ENCODE measurements around the gene N4BP3.

N4BP3 gene

DNA sequence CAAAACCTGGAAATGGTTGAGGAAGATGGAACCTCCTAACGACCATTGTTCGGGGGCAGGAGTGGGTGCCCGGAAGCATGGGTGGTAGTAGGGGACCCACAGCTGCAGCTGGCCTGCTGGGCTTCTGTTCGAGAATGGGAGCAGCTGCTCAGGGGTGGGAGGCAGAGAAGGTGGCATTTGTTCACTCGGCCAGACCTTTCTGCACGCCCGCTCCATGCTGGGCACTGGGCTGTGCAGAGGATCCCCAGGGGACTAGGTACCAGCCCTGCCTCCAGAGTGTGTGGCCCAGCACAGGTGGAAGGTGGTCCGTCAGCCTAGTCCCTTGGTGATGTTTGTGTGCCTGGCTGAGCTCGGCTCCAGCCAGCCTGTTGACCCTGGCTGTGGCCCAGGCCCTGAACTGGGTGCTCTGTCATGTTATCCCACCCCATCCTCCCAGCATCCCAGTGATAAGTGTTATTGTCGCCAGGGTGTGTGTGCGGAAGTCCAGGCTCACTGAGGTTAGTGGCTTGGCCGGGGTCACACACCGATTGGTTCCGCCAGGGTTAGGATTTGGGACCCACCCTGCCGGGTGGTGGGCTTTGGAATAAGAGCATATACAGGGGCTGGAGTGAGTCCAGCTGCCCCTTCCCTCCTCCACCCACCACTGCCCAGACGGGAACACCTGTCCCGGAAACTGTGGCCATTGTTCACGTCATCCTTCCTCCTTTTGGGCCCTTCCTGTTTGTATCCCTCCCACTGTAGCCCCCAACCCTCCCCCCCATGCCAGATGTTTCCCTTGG lies 4.8 kb downstream of the N4BP3 start:
- TF ChIP-seq, protein P1, sequence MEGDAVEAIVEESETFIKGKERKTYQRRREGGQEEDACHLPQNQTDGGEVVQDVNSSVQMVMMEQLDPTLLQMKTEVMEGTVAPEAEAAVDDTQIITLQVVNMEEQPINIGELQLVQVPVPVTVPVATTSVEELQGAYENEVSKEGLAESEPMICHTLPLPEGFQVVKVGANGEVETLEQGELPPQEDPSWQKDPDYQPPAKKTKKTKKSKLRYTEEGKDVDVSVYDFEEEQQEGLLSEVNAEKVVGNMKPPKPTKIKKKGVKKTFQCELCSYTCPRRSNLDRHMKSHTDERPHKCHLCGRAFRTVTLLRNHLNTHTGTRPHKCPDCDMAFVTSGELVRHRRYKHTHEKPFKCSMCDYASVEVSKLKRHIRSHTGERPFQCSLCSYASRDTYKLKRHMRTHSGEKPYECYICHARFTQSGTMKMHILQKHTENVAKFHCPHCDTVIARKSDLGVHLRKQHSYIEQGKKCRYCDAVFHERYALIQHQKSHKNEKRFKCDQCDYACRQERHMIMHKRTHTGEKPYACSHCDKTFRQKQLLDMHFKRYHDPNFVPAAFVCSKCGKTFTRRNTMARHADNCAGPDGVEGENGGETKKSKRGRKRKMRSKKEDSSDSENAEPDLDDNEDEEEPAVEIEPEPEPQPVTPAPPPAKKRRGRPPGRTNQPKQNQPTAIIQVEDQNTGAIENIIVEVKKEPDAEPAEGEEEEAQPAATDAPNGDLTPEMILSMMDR (IDR thresholded peaks at IDR 0.05; ENCODE audit: control insufficient read depth, insufficient read depth, low read depth, low read length, missing control alignments) = no peak
- no peak for DNase-seq (ENCODE audit: low read depth)
- no peak overlapping the region for H3K4me3 ChIP-seq (ENCODE audit: control insufficient read depth, low read depth, low read length)

DNA sequence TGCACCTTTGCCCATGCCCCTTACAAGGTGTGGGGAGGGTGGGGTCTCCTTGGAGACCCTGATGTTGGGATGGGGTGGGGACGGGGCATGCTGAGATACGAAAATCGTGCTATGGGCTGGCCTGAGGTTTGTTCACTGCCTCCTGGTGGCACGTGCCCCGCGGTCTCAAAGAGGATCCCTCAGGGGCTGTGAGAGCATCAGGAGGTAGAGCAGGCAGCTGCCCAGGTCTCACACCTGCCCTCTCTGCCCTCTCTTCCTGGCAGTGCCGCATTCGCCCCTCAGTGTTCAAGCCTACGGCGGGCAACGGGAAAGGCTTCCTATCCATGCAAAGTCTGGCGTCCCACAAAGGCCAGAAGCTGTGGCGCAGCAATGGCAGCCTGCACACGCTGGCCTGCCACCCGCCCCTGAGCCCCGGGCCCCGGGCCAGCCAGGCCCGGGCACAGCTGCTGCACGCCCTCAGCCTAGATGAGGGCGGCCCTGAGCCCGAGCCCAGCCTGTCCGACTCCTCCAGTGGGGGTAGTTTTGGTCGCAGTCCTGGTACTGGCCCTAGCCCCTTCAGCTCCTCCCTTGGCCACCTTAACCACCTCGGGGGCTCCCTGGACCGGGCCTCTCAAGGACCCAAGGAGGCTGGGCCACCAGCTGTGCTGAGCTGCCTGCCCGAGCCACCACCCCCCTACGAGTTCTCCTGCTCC lies 6.7 kb downstream of the N4BP3 start:
- TF ChIP-seq, protein P1 (IDR thresholded peaks at IDR 0.05; ENCODE audit: control insufficient read depth, insufficient read depth, low read depth, low read length, missing control alignments) = no peak
- H3K4me3 ChIP-seq (ENCODE audit: control insufficient read depth, low read depth, low read length) = no peak overlapping the region
- no peak for DNase-seq (ENCODE audit: low read depth)

DNA sequence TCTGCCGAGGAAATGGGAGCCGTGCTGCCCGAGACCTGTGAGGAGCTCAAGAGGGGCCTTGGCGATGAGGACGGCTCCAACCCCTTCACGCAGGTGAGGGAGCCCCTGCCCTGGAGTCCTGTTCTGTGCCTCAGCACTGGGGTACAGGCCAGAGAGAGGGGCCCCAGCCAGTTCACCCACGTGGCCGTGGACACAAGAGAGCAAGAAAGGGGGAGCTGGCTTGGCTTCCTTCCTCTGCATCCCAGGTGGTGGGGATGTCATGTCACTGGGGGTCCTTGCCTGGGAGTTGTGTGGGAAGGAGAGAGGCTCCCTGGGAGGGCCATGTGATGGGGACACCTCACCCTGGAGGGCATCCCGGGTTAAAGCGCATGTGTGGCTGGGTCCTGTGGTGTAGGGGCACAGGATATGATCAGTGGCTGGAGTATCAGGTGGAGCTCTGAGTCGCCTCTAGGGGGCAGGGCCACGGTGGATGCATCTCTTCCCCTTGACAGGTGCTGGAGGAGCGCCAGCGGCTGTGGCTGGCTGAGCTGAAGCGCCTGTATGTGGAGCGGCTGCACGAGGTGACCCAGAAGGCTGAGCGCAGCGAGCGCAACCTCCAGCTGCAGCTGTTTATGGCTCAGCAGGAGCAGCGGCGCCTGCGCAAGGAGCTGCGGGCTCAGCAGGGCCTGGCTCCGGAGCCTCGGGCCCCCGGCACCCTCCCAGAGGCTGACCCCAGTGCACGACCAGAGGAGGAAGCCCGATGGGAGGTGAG lies 7.5 kb downstream of the N4BP3 start:
- DNase-seq (ENCODE audit: low read depth) = no peak
- TF ChIP-seq, protein P1 (IDR thresholded peaks at IDR 0.05; ENCODE audit: control insufficient read depth, insufficient read depth, low read depth, low read length, missing control alignments) = peak; percentile 35
- H3K4me3 ChIP-seq (ENCODE audit: control insufficient read depth, low read depth, low read length) = no peak overlapping the region

DNA sequence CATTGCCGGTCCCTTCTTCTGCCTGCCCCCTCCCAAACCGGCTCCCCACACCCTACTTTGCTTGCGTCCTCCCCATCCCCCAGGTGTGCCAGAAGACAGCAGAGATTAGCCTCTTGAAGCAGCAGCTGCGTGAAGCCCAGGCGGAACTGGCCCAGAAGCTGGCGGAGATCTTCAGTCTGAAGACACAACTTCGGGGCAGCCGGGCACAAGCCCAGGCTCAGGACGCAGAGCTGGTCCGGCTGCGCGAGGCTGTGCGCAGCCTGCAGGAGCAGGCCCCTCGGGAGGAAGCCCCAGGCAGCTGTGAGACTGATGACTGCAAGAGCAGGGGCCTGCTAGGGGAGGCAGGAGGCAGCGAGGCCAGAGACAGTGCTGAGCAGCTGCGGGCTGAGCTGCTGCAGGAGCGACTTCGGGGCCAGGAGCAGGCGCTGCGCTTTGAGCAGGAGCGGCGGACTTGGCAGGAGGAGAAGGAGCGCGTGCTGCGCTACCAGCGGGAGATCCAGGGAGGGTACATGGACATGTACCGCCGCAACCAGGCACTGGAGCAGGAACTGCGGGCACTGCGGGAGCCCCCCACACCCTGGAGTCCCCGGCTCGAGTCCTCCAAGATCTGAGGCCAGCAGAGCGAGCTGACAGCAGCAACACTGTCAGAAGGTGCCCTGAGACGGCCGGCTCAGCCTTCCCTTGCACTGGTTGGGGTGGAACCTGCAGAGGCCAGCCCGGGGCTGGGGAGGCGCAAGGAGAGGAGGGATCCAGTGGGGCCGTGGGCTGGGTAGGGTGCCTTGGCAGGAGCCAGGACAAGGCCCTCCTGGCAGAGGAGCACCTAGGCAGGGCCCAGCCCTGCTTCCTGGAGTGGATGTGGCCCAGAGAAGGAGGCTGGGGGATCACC lies 8.3 kb downstream of the N4BP3 start:
- TF ChIP-seq, protein P1 (IDR thresholded peaks at IDR 0.05; ENCODE audit: control insufficient read depth, insufficient read depth, low read depth, low read length, missing control alignments) = no peak
- H3K4me3 ChIP-seq (ENCODE audit: control insufficient read depth, low read depth, low read length) = no peak overlapping the region
- no peak for DNase-seq (ENCODE audit: low read depth)

DNA sequence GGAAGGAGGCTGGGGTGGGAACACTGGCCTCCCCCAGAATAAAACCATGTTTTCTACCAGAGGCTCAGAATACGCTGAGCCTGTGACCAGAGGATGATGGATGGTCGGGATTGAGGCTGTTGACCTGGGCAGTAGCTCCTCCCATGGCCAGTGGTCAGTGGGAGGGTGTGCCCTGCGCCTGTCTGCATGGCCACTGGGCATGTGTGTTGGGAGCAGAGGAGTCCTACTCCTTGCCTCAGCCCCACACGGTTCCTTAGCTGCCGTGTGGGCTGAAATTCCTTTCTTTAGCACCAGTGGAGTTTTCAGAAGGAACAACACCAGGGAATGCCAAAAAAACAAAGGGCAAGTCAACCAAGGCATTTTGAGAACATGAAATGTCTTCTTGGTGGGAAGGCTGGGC lies 9.0 kb downstream of the N4BP3 start:
- TF ChIP-seq, protein P1 (IDR thresholded peaks at IDR 0.05; ENCODE audit: control insufficient read depth, insufficient read depth, low read depth, low read length, missing control alignments) = no peak
- no peak for DNase-seq (ENCODE audit: low read depth)
- H3K4me3 ChIP-seq (ENCODE audit: control insufficient read depth, low read depth, low read length) = no peak overlapping the region
